HG03066 (cell line): ENCODE data around the gene KLHL3.

Experiments
- ATAC-seq: cut with Tn5 transposase; IDR thresholded peaks from one replicate; pipeline ENCODE4 v1.9.1; 2021; ENCODE audit warnings: low read depth; ENCODE audit not compliant: unreplicated experiment

KLHL3 gene

DNA sequence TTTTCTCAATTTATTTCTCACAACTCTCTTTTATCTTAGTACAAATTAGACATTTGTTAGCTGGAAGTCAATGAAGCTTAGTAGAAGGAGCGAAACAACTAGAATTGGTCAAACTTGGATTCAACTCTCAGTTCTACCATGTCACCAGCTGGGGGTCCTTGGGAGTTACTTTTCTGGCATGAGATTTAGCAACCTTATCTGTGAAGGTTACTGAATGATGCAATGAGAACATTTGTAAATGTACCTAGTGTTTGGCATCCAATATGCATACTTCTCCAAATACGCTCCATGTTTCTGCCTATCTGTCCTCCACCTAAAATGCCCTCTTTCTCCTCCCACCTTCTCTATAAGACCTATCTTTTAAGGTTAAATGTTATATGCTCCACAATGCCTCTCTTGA lies 12.0 kb upstream of the KLHL3 start:
- ATAC-seq: no peak

DNA sequence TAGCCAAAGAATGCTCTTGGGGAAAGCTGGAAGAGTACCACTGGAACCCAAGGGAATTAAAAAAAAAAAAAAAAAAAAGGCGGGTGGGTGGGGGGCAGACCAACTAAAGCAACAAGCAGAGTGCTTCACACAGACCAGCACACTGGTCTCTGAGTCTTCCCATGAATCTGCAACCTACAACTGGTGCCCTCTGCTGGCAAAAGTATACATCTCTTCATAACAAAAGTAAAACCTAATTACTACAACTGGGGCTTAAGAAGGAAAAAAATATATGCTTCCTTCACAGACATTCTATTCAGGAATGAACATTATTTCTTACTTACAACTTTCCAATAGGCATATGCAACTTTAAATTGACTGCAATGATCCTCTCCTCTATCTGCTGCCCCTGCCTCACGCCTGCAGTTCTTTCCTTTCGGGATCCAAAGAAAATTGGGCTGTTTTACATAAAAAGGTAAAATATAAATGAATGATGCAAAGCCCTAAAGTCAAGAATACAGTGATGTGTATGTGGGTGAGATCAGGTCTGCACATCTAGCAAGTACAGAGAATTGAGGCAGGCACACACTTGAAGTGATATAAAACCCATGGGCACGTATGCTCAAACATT lies 7.2 kb upstream of the KLHL3 start:
- ATAC-seq: peak; percentile 63

DNA sequence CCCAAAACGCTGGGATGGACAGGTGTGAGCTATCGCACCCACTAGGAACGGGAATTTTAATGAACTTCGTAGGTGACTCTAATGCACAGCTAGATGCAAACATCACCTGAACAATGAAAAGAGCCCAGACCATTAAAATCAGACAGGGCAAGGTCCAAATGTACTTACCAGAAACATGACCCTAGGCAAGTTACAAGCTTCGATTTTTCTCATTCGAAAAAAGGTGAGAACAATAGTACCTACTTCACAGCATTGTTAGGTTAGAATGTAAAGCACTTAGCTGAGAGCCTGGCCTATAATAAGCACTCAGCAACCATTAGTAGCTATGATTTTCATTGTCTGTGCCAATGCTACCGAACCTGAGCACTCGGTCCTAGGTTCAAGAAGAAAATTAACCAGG lies 5.8 kb upstream of the KLHL3 start:
- ATAC-seq: no peak

DNA sequence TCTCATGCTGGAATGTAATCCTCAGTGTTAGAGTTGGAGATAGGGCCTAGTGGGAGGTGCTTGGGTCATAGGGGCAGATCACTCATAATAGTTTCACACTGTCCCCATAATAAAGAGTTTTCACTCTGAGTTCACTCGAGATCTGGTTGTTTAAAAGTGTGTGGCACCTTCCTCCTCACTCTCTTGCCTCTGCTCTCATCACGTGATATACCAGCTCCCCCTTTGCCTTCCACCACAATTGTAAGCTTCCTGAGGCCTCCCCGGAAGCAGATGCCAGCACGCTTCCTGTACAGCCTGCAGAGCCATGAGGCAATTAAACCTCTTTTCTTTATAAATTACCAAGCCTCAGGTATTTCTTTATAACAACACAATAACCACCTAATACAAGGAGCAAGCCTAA lies 3.8 kb upstream of the KLHL3 start:
- no peak for ATAC-seq

DNA sequence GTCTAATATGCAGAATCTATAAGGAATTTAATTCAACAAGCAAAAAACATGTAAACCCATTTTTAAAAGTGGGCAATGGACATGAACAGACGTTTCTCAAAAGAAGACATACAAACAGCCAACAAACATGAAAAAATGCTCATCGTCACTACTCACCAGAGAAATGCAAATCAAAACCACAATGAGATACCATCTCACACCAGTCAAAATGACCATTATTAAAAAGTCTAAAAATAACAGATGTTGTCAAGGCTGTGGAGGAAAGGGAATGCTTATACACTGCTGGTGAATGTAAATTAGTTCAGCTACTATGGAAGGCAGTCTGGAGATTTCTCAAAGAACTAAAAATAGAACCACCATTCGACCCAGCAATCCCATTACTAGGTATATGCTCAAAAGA lies 3.1 kb upstream of the KLHL3 start:
- ATAC-seq: no peak

DNA sequence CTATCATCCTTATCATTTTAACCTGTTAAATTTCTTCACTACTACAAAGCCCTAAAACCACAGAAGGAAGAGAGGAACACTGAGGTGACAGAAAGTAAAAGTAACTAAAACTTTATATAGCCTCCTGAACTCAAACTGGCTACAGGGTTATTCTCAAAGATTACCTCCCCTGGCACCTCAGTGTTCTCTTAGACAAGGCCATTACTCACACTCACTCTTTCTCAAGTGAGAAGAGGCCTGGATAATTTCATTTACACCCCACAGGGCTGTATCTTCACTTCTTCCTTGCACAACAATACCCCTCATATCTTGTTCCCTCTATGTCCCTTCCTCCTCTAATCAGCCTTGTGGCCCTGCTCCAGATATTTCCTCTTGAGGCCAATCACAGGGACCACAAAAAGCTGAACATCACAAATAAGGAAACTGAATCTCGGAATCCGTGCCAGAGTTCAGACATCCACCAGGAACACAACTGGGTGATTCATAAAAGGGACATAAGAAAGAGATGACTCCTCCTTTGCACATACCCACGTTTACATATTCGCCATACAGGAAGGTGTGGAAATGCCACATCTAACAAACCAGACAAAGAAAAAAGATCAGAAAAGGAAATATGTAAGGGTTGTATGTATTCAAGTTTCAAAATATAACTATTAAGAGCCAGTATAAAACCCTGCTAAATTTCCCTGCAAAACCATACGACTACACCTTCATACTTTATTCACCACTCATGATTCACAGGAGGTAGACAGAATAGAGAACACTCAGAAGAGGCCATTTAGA lies 1.7 kb upstream of the KLHL3 start:
- ATAC-seq: no peak

DNA sequence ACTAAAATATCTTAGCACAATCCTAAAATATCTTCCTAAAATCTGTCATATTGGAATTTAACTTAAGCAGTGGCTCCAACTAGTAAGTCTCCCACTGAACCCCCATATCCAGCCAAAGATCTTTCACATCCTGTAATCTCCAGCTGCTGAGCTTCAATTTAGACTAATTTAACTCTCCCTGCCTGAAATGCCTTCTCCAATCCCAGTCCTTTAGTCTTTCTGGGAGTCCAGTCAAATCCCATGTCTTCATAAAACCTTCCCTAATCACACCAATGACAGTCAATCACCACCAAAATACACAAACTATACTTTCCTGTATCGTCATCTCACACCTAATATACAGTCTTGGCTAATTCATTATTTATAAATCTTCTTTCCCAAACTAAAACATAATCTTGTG lies 607 bp upstream of the KLHL3 start:
- no peak for ATAC-seq

DNA sequence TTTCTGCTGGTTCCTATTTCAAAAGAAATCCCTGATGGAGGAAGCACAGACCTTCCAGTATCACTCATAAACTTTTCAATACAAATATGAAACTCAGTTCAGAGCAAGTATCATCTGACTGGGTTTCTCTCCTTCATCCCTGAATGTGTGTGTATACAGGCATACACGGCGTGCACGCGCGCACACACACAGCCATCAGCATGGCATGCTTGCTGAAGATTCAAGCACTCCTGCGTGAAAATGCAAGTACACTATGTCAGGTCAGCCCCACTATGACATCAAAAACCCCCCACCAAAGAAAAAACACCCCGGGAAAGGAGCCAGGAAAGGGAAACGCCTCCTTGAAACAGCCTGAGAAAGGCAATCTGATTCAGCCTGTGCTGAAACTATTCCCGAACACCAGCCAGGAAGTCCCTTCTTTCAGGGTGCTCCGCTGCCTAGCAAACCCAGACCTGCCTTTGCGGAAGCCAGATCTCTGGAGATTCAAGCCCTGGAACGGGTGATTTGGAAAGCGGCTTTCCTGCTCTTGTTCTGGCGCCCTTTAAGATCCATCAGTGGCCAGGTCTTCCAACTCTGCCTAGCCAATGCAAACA lies 831 bp downstream of the KLHL3 start:
- ATAC-seq: peak; percentile 17

DNA sequence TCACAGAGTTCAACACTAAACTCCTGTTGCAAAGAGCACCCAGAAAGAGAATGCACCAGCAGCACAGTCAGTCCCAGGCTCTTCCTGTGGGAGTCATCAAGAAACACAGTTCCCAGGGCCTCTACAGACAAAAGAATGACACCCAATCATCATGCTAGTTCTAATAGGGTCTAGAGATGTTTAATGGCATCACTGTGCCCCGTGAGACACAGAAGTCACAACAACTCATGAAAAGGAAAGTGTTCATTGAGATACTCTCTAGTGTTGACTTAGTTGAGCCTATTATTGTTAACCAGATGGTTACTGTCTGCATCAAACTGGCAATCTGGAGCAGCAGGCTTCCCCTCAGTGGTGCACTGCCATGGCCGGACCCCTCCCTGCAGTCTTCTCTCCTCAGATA lies 1.6 kb downstream of the KLHL3 start:
- no peak for ATAC-seq

DNA sequence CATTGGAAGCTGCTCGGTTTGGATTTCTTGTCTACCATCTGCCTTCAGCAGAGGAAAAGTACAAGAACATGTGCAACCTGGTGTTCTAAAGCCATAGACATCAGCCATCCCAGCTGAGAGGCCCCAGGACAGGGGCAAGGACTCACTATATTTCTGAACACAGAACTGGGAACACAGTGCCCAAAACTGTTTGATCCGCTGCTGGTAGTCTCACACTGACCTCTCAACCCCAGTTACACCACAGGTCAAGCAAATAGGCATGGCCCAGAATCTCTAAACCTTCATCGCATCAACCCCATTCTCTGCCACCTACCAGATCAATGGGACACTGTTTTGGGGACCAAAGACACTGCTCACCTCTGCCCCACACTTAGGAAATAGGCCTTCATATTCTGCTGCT lies 2.0 kb downstream of the KLHL3 start:
- ATAC-seq: no peak

DNA sequence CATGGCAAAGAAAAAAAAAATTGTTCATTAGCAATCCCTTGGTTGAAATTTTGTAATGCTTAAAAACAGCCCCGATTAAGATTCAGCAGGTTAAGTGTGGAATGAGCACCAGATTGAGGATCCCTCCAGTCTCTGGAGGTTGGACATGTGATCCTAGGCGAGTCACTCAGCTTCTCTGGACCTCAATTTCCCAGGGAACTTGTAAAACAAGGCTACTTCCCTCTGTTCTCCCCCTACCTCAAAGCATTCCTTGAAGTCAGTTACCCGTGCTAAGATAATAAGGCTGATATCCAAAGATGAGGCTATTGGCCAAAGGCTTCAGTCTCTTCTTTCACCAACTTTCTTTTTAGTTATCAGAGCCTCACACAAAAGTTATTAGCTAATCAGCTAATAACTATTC lies 2.9 kb downstream of the KLHL3 start:
- no peak for ATAC-seq

DNA sequence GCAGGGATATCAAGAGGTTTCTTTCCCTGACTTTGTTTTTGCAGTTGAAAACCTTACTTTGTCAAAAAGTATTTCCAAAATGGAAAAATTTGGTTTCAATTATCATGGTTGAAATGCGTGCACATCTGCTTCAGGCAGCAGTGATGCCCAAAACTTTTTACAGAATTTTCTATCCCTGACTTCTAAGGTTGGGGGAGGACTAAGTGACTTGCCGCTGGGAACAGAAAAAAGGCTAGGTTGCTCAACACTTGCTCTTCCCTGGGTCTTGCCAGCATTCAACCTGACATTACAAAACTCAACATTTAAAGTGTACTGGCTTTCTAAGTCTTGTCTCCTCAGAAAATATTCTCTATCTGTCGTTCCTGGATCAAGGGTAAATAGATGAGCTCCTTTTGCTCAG lies 4.7 kb downstream of the KLHL3 start:
- no peak for ATAC-seq

DNA sequence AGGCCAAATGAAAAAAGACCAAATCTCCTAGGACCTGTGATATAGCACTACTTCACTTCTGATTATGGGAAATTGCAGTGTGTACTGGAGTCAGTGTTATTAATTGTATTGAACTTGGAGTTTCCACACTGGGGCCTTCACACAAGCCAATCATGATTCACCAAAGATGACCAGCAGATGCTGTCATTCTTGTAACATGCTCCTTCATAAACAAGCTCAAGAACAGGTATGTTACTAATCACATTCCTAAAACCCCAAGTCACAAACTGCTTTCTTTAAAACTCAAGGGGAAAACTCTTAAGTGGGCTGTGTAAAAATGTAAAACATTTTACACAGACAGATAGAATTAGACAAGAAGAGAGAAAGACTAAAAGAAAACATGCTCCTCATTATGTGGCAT lies 5.6 kb downstream of the KLHL3 start:
- ATAC-seq: no peak

DNA sequence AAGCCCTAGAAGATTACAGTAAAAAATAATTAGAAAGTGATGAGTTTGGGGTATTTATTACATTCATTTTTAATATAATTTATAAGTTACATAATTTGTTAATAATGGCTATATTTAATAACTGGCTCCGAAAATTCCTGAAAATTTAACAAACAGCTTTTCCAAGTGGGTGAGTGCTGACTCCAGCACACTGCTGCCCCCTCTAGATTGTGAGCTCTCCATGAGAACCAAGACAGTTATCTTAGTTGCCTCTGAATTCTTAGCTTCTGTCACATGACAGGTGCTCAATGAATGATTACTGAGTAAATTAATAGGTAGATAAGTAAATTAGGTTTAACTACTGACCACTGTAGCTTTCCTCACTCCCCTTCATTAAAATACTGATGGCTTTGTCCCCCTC lies 7.8 kb downstream of the KLHL3 start:
- no peak for ATAC-seq

DNA sequence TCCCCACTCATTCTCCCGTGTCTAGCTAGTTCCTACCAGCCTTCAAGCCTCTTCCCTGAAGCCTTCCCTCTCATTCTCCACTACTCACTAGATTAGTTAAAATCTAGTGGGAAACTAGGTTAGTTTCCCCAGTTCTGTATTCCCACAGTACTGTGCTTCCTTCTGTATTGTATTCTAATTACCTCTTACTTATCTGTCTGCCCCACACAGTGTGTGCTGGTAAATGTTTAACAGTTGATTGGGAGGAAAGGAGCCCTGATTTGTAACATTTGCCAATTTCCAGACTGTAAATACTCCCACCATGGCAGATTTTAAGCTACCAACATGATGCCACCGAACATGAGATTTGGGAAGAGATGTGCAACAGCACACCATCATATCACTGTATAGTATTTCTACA lies 8.3 kb downstream of the KLHL3 start:
- ATAC-seq: no peak

DNA sequence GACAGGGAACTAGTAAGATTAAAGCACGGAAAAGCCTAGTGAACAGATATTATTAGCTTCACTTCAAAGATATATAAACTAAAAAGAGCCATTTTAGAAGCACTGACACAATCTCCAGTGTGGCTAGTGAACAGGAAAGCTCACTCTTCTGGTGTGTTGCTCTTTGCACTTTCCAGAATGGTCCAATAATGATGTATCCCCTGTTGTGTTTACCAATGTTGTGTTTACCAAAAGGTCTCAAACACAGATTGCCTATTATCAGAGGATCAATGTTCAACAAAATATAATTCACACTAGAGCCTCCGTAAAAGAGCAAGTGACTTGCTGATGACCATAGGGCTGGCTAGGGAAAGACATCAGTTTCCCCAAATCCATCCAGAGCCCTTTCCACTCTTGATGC lies 11.6 kb downstream of the KLHL3 start:
- no peak for ATAC-seq

DNA sequence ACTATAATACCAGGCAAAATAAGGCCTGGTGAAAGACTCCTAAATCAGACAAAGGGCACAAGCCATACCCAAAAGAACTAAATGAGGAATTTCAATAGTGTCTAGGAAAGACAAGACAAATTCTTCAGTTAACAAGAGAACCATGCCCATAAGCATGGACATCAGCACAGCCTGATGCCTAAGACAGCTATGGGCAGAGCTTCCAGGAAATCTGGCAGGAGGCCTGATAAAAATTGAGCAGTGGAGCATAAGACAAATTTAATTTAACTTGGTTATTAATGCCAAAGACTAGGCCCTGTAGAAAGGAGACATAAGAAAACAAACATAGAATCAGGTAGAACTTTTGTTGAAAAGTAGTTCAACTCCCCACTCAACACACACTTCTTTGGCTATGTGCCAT lies 17.3 kb downstream of the KLHL3 start:
- no peak for ATAC-seq

DNA sequence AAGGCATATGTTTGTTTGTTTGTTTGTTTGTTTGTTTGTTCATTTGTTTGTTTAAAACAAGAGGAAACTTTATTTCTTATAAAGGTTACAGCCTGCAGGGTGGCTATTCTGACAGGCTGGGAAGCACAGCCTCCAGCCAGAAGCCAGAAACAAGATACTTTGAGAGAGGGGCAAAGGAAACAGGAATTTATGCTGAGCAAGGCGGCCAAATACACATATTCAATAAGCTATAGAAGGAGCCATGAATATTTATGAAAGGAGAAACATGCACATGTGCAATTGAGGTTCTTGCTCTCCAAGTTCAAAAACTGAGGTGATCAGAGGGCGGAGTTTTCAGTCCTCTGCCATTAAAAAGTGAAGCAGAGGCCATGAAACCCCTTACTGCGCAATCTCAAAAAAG lies 19.6 kb downstream of the KLHL3 start:
- no peak for ATAC-seq

DNA sequence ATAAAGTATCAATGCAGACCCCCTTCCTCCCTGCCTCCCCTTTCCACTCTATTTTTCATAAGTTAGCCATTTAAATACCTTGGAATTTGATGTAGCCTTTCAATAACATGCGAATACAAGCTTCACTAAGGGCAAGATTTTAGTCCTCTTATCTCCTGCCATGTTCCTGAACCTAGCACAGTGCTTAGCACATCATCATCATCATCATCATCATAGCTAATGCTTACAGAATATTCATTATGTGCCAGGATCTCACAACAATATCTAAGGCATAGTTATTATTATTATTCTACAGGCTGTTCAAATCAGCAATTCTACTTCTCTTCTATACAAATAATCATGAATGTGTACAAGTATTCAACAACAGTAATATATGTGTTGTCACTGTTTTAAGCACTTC lies 20.4 kb downstream of the KLHL3 start:
- no peak for ATAC-seq

DNA sequence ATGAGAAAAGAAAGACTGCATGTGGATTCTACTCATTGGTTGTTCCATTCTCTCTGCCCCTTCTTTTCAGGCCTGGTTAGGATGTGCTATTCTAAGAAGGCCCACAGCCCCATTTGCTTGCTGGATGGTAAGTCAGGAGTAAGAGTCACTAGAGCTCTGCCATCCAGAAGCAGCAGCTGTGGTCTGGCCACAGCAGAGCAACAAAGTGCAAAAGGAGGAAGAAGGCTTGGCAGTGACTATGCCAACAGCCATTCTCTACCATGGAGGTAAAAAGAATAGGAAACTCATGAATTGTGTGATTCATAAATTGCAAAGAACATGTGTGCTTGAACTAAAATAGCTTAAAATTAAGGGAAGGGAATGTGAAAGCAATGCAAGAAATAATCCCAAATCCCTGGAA lies 20.9 kb downstream of the KLHL3 start:
- no peak for ATAC-seq

DNA sequence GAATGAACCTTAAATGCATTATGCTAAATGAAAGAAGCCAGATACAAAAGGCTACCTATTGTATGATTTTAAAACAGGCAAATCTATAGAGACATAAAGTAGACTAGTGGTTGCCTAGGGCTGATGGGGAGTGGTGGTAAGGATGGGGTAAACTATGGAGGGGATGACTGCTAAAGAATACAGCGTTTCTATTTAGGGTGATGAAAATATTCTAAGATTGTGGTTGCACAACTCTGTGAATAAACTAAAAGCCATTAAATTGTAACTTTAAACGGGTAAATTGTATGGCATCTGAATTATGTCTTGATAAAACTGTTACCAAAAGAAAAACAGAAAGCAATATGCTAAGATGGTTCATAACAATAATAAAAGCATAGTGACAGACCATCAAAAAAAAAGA lies 21.4 kb downstream of the KLHL3 start:
- ATAC-seq: no peak

DNA sequence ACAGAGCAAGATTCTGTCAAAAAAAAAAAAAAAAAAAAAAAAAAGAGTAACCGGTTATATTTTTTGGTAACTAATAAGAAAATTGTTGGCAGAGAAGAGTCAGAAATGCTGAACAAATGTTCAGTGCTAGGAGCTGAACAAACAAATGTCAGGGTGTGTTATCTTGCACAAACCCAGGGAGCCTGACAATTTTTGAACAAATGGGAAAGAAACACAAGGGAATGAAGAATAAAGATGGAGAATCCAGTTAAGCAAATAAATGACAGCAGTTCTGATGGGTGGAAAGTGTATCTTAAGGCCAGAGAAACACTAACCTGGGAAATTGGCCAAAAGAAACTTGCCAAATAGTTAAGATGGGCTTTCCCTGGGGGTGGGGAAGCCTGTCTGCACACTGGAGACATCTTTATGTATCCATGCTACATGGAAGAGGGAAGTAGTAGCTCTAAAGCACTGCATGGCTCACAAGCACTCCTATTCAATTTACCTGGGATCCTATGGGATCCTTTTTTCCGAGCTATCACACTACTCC lies 23.7 kb downstream of the KLHL3 start:
- ATAC-seq: no peak
